Measurements from ENCODE around the gene SYTL3. TPM values are rescaled to one million over a fixed set of nuclear protein-coding genes. Genes with fewer than 3 reads are reported as not detected.
"Not testable (repeated sequence)": the region's sequence is repeated elsewhere in the genome, so short reads cannot be mapped to it uniquely, and the experiment has no call there.

Gene SYTL3
- total and polyA plus RNA-seq, 4 donors = 2.0 to 4.6 (median 3.2) TPM

- H3K27me3 ChIP-seq (ENCODE audit: control insufficient read depth, insufficient read depth, low read length) = no peaks in the 10 kb centered on the region
- no peaks in the 10 kb centered on the region for H3K9me3 ChIP-seq (ENCODE audit: control insufficient read depth, insufficient read depth, low read length)
- peaks cover 66% of the 10 kb centered on the region for H3K36me3 ChIP-seq (ENCODE audit: control insufficient read depth, insufficient read depth, low read length)
- no peak overlapping the region for H3K27ac ChIP-seq (ENCODE audit: low read depth, low read length)
- no peak for DNase-seq (ENCODE audit: low read depth in 4 of 6, low spot score in 6 of 6)
- WGBS (ENCODE audit: insufficient coverage) = 80% methylated on average over 16 of the region's 20 CpGs
- peaks cover 10% of the 10 kb centered on the region for H3K4me1 ChIP-seq (ENCODE audit: control insufficient read depth, insufficient read depth, low read length)
- H3K4me3 ChIP-seq (ENCODE audit: low read depth, low read length) = no peak overlapping the region
These were observed 20.3 kb upstream of the SYTL3 start for GRCh38 chr6:158629367-158630221.

GRCh38 chr6:158630938-158631616, 18.8 kb upstream of the SYTL3 start:
- Histone ChIP-seq H3K9me3 (ENCODE audit: control insufficient read depth, insufficient read depth, low read length) (no peaks in the 10 kb centered on the region), H3K4me3 (ENCODE audit: low read depth, low read length) (no peak overlapping the region), H3K4me1 (ENCODE audit: control insufficient read depth, insufficient read depth, low read length) (peaks cover 10% of the 10 kb centered on the region), H3K36me3 (ENCODE audit: control insufficient read depth, insufficient read depth, low read length) (peaks cover 52% of the 10 kb centered on the region), H3K27me3 (ENCODE audit: control insufficient read depth, insufficient read depth, low read length) (no peaks in the 10 kb centered on the region), H3K27ac (ENCODE audit: low read depth, low read length) (no peak overlapping the region)
- 76% methylated on average over 18 of the region's 19 CpGs for WGBS (ENCODE audit: insufficient coverage)
- no peak for DNase-seq (ENCODE audit: low read depth in 4 of 6, low spot score in 6 of 6)

DNA sequence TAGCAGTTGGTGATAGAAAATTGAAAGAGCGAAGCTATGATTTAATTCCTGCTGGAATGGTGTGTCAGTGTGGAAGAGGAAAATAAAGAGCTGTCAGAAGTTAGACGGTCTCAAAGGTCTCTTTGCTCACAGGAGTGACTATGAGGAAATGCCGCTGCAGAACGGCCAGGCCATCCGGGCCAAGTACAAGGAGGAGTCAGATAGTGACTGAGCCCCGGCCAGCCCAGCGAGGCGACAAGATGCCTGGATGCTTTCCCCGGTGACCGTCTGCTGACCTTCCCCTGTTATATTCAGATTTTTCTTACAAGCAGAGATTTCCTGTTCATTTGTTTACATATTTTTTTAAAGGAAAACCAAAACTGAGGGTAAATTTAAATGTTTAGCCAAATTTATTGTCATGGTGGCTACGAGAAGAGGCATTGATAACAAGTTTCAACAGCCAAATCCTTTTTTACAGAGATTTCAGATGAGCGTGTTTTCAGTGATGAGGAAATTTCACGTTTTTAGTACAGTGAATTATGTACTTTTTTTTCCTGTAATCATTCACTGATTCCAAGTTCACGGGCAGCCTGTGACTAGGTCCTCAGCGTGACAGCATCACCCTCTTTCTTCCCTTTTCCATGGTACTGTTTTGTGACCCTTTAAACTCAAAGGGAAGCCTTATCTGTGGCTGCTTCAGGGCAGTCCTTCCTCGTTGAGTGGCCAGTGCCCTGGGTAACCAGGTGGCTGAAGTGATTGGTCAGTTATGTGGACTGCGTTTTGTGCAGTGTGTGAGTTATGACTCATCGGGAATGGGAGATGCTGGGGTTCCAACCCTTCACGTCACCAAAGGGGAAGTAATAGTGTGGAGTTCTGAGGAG, 17.9 kb upstream of the SYTL3 start:
- Histone ChIP-seq H3K4me3 (ENCODE audit: low read depth, low read length) (no peak overlapping the region), H3K27me3 (ENCODE audit: control insufficient read depth, insufficient read depth, low read length) (no peaks in the 10 kb centered on the region), H3K27ac (ENCODE audit: low read depth, low read length) (no peak overlapping the region), H3K9me3 (ENCODE audit: control insufficient read depth, insufficient read depth, low read length) (no peaks in the 10 kb centered on the region), H3K36me3 (ENCODE audit: control insufficient read depth, insufficient read depth, low read length) (peaks cover 47% of the 10 kb centered on the region), H3K4me1 (ENCODE audit: control insufficient read depth, insufficient read depth, low read length) (peaks cover 10% of the 10 kb centered on the region)
- 78% methylated on average over 11 of the region's 19 CpGs for WGBS (ENCODE audit: insufficient coverage)
- no peak for DNase-seq (ENCODE audit: low read depth in 4 of 6, low spot score in 6 of 6)

DNA sequence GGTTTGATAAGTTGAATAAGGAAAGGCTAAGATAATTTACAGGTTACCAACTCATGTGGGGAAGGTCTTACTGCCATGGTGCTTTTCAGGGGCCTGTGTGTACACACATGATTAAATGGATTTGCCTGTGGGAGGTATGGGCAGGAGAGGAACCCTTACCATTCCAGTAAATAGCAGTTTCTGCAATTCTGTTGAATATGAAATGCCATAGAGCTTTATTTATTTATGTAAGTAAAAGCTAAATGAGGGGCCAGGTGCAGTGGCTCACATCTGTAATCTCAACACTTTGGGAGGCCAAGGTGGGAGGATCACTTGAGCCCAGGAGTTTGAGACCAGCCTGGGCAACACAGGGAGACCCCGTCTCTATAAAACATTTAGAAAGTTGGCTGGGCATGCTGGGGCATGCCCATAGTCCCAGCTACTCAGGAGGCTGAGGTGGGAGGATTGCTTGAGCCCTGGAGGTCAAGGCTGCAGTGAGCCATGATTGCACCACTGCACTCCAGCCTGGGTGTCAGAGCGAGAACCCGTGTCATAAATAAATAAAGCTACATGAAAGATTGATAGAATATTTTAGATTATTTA, 17.2 kb upstream of the SYTL3 start:
- 100% methylated on average over 1 of the region's 3 CpGs for WGBS (ENCODE audit: insufficient coverage)

DNA sequence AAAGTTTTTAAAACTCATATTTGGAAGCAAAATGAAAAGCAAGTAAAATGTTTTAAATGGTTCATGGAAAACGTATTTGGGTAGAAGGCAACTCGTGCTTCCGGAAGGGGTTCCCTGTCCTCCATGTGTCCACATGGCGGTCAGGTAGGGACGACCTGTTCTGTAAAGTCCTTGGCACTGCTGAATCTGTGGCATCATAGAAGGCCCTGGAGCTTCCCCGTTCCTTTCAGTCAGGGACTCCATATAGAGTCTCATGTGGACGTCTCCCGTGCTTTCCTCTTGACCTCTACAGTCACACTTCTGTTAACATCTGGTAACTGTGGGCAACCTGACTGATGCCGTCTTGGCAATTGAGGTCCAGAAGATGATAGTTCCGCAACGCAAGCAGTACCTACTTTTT, 16.7 kb upstream of the SYTL3 start:
- no peak overlapping the region for H3K27ac ChIP-seq (ENCODE audit: low read depth, low read length)
- H3K27me3 ChIP-seq (ENCODE audit: control insufficient read depth, insufficient read depth, low read length) = no peaks in the 10 kb centered on the region
- peaks cover 36% of the 10 kb centered on the region for H3K36me3 ChIP-seq (ENCODE audit: control insufficient read depth, insufficient read depth, low read length)
- peaks cover 4% of the 10 kb centered on the region for H3K4me1 ChIP-seq (ENCODE audit: control insufficient read depth, insufficient read depth, low read length)
- no peaks in the 10 kb centered on the region for H3K9me3 ChIP-seq (ENCODE audit: control insufficient read depth, insufficient read depth, low read length)
- DNase-seq (ENCODE audit: low read depth in 4 of 6, low spot score in 6 of 6) = no peak
- 98% methylated on average over 8 of the region's 11 CpGs for WGBS (ENCODE audit: insufficient coverage)
- no peak overlapping the region for H3K4me3 ChIP-seq (ENCODE audit: low read depth, low read length)

More for the DNA sequence above, 17.2 kb upstream of the SYTL3 start:
- not testable (repeated sequence) for H3K27ac ChIP-seq (ENCODE audit: low read depth, low read length); H3K4me1 ChIP-seq (ENCODE audit: control insufficient read depth, insufficient read depth, low read length); H3K4me3 ChIP-seq (ENCODE audit: low read depth, low read length); H3K9me3 ChIP-seq (ENCODE audit: control insufficient read depth, insufficient read depth, low read length); H3K27me3 ChIP-seq (ENCODE audit: control insufficient read depth, insufficient read depth, low read length); DNase-seq (ENCODE audit: low read depth in 4 of 6, low spot score in 6 of 6)
- peaks cover 41% of the 10 kb centered on the region for H3K36me3 ChIP-seq (ENCODE audit: control insufficient read depth, insufficient read depth, low read length)

GRCh38 chr6:158634695-158635426, 15.0 kb upstream of the SYTL3 start:
- Histone ChIP-seq H3K27ac (ENCODE audit: low read depth, low read length) (no peak overlapping the region), H3K9me3 (ENCODE audit: control insufficient read depth, insufficient read depth, low read length) (no peaks in the 10 kb centered on the region), H3K4me1 (ENCODE audit: control insufficient read depth, insufficient read depth, low read length) (no peaks in the 10 kb centered on the region), H3K36me3 (ENCODE audit: control insufficient read depth, insufficient read depth, low read length) (peaks cover 25% of the 10 kb centered on the region), H3K27me3 (ENCODE audit: control insufficient read depth, insufficient read depth, low read length) (no peaks in the 10 kb centered on the region), H3K4me3 (ENCODE audit: low read depth, low read length) (no peak overlapping the region)
- no peak for DNase-seq (ENCODE audit: low read depth in 4 of 6, low spot score in 6 of 6)
- WGBS (ENCODE audit: insufficient coverage) = no CpG with 5 or more reads among the region's 6 CpGs

- H3K4me3 ChIP-seq (ENCODE audit: low read depth, low read length) = no peak overlapping the region
- H3K27ac ChIP-seq (ENCODE audit: low read depth, low read length) = no peak overlapping the region
- H3K9me3 ChIP-seq (ENCODE audit: control insufficient read depth, insufficient read depth, low read length) = no peaks in the 10 kb centered on the region
- H3K36me3 ChIP-seq (ENCODE audit: control insufficient read depth, insufficient read depth, low read length) = peaks cover 26% of the 10 kb centered on the region
- H3K27me3 ChIP-seq (ENCODE audit: control insufficient read depth, insufficient read depth, low read length) = no peaks in the 10 kb centered on the region
- no CpG with 5 or more reads among the region's 7 CpGs for WGBS (ENCODE audit: insufficient coverage)
- H3K4me1 ChIP-seq (ENCODE audit: control insufficient read depth, insufficient read depth, low read length) = peaks cover 4% of the 10 kb centered on the region
- no peak for DNase-seq (ENCODE audit: low read depth in 4 of 6, low spot score in 6 of 6)
These were observed 14.3 kb upstream of the SYTL3 start for GRCh38 chr6:158635427-158636073.

GRCh38 chr6:158636778-158637177, 13.1 kb upstream of the SYTL3 start:
- H3K4me1 ChIP-seq (ENCODE audit: control insufficient read depth, insufficient read depth, low read length) = peaks cover 5% of the 10 kb centered on the region
- H3K27ac ChIP-seq (ENCODE audit: low read depth, low read length) = no peak overlapping the region
- H3K9me3 ChIP-seq (ENCODE audit: control insufficient read depth, insufficient read depth, low read length) = no peaks in the 10 kb centered on the region
- no peaks in the 10 kb centered on the region for H3K27me3 ChIP-seq (ENCODE audit: control insufficient read depth, insufficient read depth, low read length)
- peaks cover 14% of the 10 kb centered on the region for H3K36me3 ChIP-seq (ENCODE audit: control insufficient read depth, insufficient read depth, low read length)
- no peak for DNase-seq (ENCODE audit: low read depth in 4 of 6, low spot score in 6 of 6)
- 52% methylated on average over 2 of the region's 8 CpGs for WGBS (ENCODE audit: insufficient coverage)
- H3K4me3 ChIP-seq (ENCODE audit: low read depth, low read length) = no peak overlapping the region

All from spinal cord (tissue), 10 donors.